ENCODE measurements around the gene GPR151. TPM values are rescaled to one million over a fixed set of nuclear protein-coding genes. Genes with fewer than 3 reads are reported as not detected.

Gene GPR151
- polyA plus RNA-seq, 3 donors = not detected

DNA sequence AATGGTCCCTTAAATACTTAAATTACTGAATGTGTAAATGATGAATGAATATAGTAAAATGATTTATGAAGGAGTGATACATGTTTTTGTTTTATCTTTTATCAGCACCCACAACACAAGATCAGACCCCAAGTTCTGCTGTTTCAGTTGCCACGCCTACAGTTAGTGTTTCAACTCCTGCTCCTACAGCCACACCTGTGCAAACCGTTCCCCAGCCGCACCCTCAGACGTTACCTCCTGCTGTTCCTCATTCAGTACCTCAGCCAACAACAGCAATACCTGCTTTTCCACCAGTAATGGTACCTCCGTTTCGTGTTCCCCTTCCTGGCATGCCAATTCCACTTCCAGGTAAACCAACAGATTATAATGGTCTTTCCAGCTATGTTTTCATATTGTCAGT, 52.5 kb downstream of the GPR151 start:
- intact Hi-C loops (cut with micrococcal nuclease) = no loop called here
- Histone ChIP-seq H3K27me3 (ENCODE audit: control insufficient read depth in 2 of 2, insufficient read depth in 2 of 2, low read length in 2 of 2) (no peaks in the 10 kb centered on the region), H3K27ac (ENCODE audit: low read depth in 1 of 2, low read length in 2 of 2) (no peak overlapping the region), H4K20me1 (ENCODE audit: insufficient read depth, low read length) (peaks cover 54% of the 10 kb centered on the region), H2AFZ (ENCODE audit: insufficient read depth, low read depth, low read length, poor library complexity, severe bottlenecking) (no peak overlapping the region), H3K79me2 (ENCODE audit: insufficient read depth, low read length) (peaks cover 73% of the 10 kb centered on the region), H3K36me3 (replicated peaks in 1 of 2; ENCODE audit: control insufficient read depth in 1 of 2, insufficient read depth in 2 of 2, low read length in 2 of 2) (peaks cover 82 to 97% of the 10 kb centered on the region in 2 donors), H3K9ac (ENCODE audit: insufficient read depth, low read length, poor library complexity, severe bottlenecking) (no peak overlapping the region), H3K4me3 (replicated peaks in 1 of 3; ENCODE audit: low read depth in 2 of 3, low read length in 3 of 3) (no peak overlapping the region), H3K4me2 (replicated peaks; ENCODE audit: extremely low read depth, low read length, poor library complexity, severe bottlenecking) (no peak overlapping the region), H3K4me1 (ENCODE audit: control insufficient read depth in 1 of 2, insufficient read depth in 2 of 2, low read length in 2 of 2) (no peaks in the 10 kb centered on the region), H3K9me3 (replicated peaks in 1 of 2; ENCODE audit: control insufficient read depth in 1 of 2, insufficient read depth in 1 of 2, low read length in 2 of 2) (no peaks in the 10 kb centered on the region)
- no peak for DNase-seq
- no peaks in the 10 kb centered on the region for H3K9me3 Mint-ChIP-seq
- no peaks in the 10 kb centered on the region for H3K27me3 Mint-ChIP-seq (ENCODE audit: low read depth in 3 of 3)
- H3K4me3 Mint-ChIP-seq = peak overlapping the region in 1 of 2 donors; percentile 6
- H3K36me3 Mint-ChIP-seq = peaks cover 75 to 86% of the 10 kb centered on the region in 2 donors
- no peaks in the 10 kb centered on the region for H3K4me1 Mint-ChIP-seq
- H3K27ac Mint-ChIP-seq = peak overlapping the region in 1 of 7 donors; percentile 61
- WGBS (ENCODE audit: insufficient coverage) = 92% methylated on average over 4 of the region's 6 CpGs
- TF ChIP-seq, protein P1, sequence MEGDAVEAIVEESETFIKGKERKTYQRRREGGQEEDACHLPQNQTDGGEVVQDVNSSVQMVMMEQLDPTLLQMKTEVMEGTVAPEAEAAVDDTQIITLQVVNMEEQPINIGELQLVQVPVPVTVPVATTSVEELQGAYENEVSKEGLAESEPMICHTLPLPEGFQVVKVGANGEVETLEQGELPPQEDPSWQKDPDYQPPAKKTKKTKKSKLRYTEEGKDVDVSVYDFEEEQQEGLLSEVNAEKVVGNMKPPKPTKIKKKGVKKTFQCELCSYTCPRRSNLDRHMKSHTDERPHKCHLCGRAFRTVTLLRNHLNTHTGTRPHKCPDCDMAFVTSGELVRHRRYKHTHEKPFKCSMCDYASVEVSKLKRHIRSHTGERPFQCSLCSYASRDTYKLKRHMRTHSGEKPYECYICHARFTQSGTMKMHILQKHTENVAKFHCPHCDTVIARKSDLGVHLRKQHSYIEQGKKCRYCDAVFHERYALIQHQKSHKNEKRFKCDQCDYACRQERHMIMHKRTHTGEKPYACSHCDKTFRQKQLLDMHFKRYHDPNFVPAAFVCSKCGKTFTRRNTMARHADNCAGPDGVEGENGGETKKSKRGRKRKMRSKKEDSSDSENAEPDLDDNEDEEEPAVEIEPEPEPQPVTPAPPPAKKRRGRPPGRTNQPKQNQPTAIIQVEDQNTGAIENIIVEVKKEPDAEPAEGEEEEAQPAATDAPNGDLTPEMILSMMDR (IDR thresholded peaks at IDR 0.05) = no peak

Small RNA genes lying within 50 kb of the gene (small RNA-seq; reads per million reads assigned to genes)
- not detected for gene RF02271 (ENCODE audit: insufficient read length, low read depth)

Other genes starting within 250 kb of the GPR151 start
- under 1 TPM in 1 of 3 donors, not detected in 2; 0.05 TPM for gene POU4F3, start 177.4 kb downstream of the GPR151 start, polyA plus RNA-seq
- 10 to 100 TPM; 11.6 to 37.3 (median 18.0) TPM for gene TCERG1, start 68.9 kb downstream of the GPR151 start, polyA plus RNA-seq

Data from CD14-positive monocyte (primary cell).